Esophagus squamous epithelium (tissue), 4 donors: ENCODE measurements around the gene SLC4A4.

ENCODE experiments used
- POLR2A ChIP-seq, 4 donors: fragments of 450-650 bp; IDR thresholded peaks; one replicate each; pipeline ENCODE4 v1.6.1; 2017; ENCODE audit warnings: antibody characterized with exemption in 4 of 4, mild to moderate bottlenecking in 4 of 4, moderate library complexity in 3 of 4
- TF ChIP-seq, protein P1 (sequence below), 6 experiments: fragments of 450-650 bp in 4 of 6; fragments of 200-600 bp in 2 of 6; sonication (generic) in 2 of 6; IDR thresholded peaks; one replicate each; pipeline ENCODE4 v1.5.1; 2016 to 2019; ENCODE audit warnings: antibody characterized with exemption in 6 of 6, mild to moderate bottlenecking in 4 of 6, moderate library complexity in 4 of 6

DNA sequence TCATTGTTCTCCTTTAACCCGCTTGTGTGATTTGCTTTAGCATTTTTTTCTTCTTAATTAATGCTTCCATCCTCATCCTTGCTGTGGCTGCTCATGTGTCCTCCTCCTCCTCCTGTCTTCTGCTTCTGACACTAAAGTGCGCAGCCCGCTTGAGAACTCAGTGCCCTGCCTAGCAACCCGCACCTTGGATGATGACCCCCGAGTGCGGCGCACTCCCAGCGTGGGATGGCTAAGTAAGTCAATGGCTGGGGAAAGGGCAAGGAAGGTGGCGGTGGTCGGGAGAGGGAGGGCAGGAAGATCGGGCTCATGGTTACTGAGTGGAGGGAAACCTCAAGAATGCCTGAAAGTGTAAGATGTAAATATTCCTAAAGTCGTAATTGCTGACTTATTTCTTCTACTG lies 30.1 kb downstream of the SLC4A4 start:
- TF ChIP-seq, protein P1, sequence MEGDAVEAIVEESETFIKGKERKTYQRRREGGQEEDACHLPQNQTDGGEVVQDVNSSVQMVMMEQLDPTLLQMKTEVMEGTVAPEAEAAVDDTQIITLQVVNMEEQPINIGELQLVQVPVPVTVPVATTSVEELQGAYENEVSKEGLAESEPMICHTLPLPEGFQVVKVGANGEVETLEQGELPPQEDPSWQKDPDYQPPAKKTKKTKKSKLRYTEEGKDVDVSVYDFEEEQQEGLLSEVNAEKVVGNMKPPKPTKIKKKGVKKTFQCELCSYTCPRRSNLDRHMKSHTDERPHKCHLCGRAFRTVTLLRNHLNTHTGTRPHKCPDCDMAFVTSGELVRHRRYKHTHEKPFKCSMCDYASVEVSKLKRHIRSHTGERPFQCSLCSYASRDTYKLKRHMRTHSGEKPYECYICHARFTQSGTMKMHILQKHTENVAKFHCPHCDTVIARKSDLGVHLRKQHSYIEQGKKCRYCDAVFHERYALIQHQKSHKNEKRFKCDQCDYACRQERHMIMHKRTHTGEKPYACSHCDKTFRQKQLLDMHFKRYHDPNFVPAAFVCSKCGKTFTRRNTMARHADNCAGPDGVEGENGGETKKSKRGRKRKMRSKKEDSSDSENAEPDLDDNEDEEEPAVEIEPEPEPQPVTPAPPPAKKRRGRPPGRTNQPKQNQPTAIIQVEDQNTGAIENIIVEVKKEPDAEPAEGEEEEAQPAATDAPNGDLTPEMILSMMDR (IDR thresholded peaks at IDR 0.05), result no peak
- TF ChIP-seq POLR2A (IDR thresholded peaks at IDR 0.05), result no peak
